Ovary (tissue), 9 donors: Measurements from ENCODE around the gene SH3RF3. TPM values are rescaled to one million over a fixed set of nuclear protein-coding genes. Genes with fewer than 3 reads are reported as not detected.

Experiments
- DNase-seq, 5 donors: peaks; one replicate each; pipeline ENCODE4 v3.0.0-alpha.2; 2019 to 2020
- H3K27ac ChIP-seq, 2 donors: fragments of 200-600 bp; one replicate each; pipeline versions ENCODE4 v1.5.1 to v1.8.0; 2019 to 2022
- H3K27me3 ChIP-seq: fragments of 200-600 bp; one replicate; pipeline ENCODE4 v1.8.0; 2022
- H3K36me3 ChIP-seq: fragments of 200-600 bp; sonication (generic); one replicate; pipeline ENCODE4 v1.5.1; 2019
- H3K4me1 ChIP-seq: one replicate; pipeline ENCODE4 v1.8.1; 2013; ENCODE audit warnings: mild to moderate bottlenecking, moderate library complexity; ENCODE audit not compliant: insufficient read depth
- H3K4me3 ChIP-seq: fragments of 200-600 bp; sonication (generic); one replicate; pipeline ENCODE4 v1.5.1; 2017
- H3K9me3 ChIP-seq, 2 donors: fragments of 200-600 bp in 1 of 2; sonication (generic) in 1 of 2; one replicate each; pipeline versions ENCODE4 v1.5.1 to v1.8.1; 2013 to 2019; ENCODE audit warnings: mild to moderate bottlenecking in 1 of 2, moderate library complexity in 1 of 2
- EP300 ChIP-seq: sonication (generic); formaldehyde crosslinking; IDR thresholded peaks from one replicate; pipeline ENCODE4 v1.6.1; 2017; ENCODE audit warnings: antibody characterized with exemption
- POLR2A ChIP-seq: fragments of 450-650 bp; IDR thresholded peaks from one replicate; pipeline ENCODE4 v1.6.1; 2017; ENCODE audit warnings: antibody characterized with exemption, mild to moderate bottlenecking, moderate library complexity
- WGBS, 3 donors: extraction: QIAGEN DNeasy Blood & Tissue Kit in 1 of 3; methylation state at CpG; one replicate each; pipeline versions ENCODE4 v1.1.5 to v1.1.7; 2013 to 2017; 5-methylcytosine and 5-hydroxymethylcytosine counted together
- intact Hi-C, 4 donors: fragments of 100-400 bp; cut with DNase I; formaldehyde crosslinking; loops; one replicate each; pipeline versions ENCODE4 v1.11.0 to v1.15.1; 2022 to 2023
- microRNA-seq, 3 donors: library from miRNA; unstranded; fragments of <30 nt; microRNA quantifications; one replicate each; pipeline versions ENCODE4 to v1.2.0, GENCODE V29; 2019 to 2020
- polyA plus RNA-seq, 2 donors: library from polyadenylated mRNA; stranded (reverse); fragments of 200-250 nt in 1 of 2; fragments of 350-450 nt in 1 of 2; fragmentation: Illumina TruSeq in 1 of 2; extraction: RNeasy Lipid Tissue Mini Kit (QIAGEN cat#74804) in 1 of 2; gene quantifications; one replicate each; pipeline ENCODE4 v1.2.3, GENCODE V29; 2013 to 2014
- small RNA-seq: library from RNA; depleted of rRNA; stranded (forward); fragments of <200 nt; gene quantifications from one replicate; pipeline ENCODE3, GENCODE V24; 2016
- total RNA-seq, 7 donors: library from RNA; depleted of rRNA in 2 of 7; stranded (reverse); fragments of >200 nt in 2 of 7; fragmentation: NEBNext Ultra II Directional in 3 of 7; extraction: Animal tissue kit (Norgen Biotek cat#: 25700) in 3 of 7; gene quantifications; one replicate each; pipeline versions ENCODE4 v1.1.0 to v1.2.4, GENCODE V29; 2016 to 2023
- TF ChIP-seq, protein P1 (sequence below), 3 donors: fragments of 450-650 bp in 2 of 3; fragments of 200-600 bp in 1 of 3; IDR thresholded peaks; one replicate each; pipeline versions ENCODE4 v1.5.1 to v1.8.0; 2016 to 2022; ENCODE audit warnings: antibody characterized with exemption in 3 of 3, mild to moderate bottlenecking in 1 of 3
- donor health status: DM: no; HTN: no; CAD: no; lungs with moderate emphysema.
- donor health status: DM: no; HTN: no; CAD: no.
- donor health status: Bipolar disorder and iron deficiency.
- donor health status: DM: yes; HTN: yes; CAD: no.
- donor health status: DM: no; HTN: no; CAD: no.
- donor health status: DM: yes; HTN: yes; CAD: no.

SH3RF3 gene
- total and polyA plus RNA-seq, 9 donors: 2.7 to 10.1 (median 4.5) TPM

DNA sequence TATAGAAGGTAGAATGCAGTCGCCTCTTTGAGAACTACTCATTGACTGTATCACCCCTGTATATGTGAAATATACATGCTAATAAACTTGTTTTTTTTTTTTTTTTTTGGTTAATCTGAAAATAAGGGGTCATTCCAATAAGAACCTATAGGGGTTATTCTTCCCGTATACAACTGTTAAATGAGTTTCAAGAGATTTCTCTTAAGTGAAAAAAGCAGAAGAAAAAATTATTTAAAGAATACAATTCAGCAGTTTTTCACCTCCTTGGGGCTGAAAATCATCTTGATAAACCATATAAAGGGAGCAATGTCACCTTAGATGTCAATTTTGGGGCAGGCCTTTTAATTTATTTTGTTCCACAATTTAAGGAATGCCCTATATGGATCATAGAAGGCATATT lies 418.3 kb downstream of the SH3RF3 start:
- TF ChIP-seq POLR2A: no peak
- TF ChIP-seq, protein P1, sequence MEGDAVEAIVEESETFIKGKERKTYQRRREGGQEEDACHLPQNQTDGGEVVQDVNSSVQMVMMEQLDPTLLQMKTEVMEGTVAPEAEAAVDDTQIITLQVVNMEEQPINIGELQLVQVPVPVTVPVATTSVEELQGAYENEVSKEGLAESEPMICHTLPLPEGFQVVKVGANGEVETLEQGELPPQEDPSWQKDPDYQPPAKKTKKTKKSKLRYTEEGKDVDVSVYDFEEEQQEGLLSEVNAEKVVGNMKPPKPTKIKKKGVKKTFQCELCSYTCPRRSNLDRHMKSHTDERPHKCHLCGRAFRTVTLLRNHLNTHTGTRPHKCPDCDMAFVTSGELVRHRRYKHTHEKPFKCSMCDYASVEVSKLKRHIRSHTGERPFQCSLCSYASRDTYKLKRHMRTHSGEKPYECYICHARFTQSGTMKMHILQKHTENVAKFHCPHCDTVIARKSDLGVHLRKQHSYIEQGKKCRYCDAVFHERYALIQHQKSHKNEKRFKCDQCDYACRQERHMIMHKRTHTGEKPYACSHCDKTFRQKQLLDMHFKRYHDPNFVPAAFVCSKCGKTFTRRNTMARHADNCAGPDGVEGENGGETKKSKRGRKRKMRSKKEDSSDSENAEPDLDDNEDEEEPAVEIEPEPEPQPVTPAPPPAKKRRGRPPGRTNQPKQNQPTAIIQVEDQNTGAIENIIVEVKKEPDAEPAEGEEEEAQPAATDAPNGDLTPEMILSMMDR (IDR thresholded peaks at IDR 0.05): no peak
- TF ChIP-seq EP300: no peak
- Histone ChIP-seq H3K36me3 (no peaks in the 10 kb centered on the region), H3K27me3 (no peaks in the 10 kb centered on the region), H3K4me1 (no peaks in the 10 kb centered on the region), H3K9me3 (no peaks in the 10 kb centered on the region), H3K4me3 (no peak overlapping the region), H3K27ac (no peak overlapping the region)
- no peak for DNase-seq
- WGBS, 3 donors: 89 to 91% (median 91%) methylated on average over 2 of the region's 2 CpGs
- intact Hi-C loops: loop anchor here (5.0 to 10.0 kb wide), 3 partner anchors 168 to 185 kb away; no protein-coding TSS in a partner anchor

GRCh38 chr2:109549016-109549590 lies 420.1 kb downstream of the SH3RF3 start:
- intact Hi-C loops: loop anchor here (5.0 to 10.0 kb wide), 3 partner anchors 166 to 183 kb away; no protein-coding TSS in a partner anchor
- DNase-seq: no peak
- WGBS, 3 donors: 87% methylated on average over 4 of the region's 4 CpGs

More at GRCh38 chr2:109549016-109549590, 420.1 kb downstream of the SH3RF3 start:
- H3K36me3 ChIP-seq: no peaks in the 10 kb centered on the region
- H3K9me3 ChIP-seq: no peaks in the 10 kb centered on the region
- H3K4me3 ChIP-seq: no peak overlapping the region
- TF ChIP-seq EP300: no peak
- TF ChIP-seq, protein P1 (IDR thresholded peaks at IDR 0.05): no peak
- no peak for TF ChIP-seq POLR2A
- H3K4me1 ChIP-seq: no peaks in the 10 kb centered on the region
- H3K27ac ChIP-seq: no peak overlapping the region
- H3K27me3 ChIP-seq: no peaks in the 10 kb centered on the region

Small RNA genes within 50 kb of the gene (microRNA-seq; reads per million reads assigned to microRNA genes)
- gene MIR4265 (0 reads per million in 3 donors), gene MIR4266 (0 reads per million in 3 donors)

Small RNA genes within 50 kb of the gene (small RNA-seq; reads per million reads assigned to genes)
- gene MIR4265: not detected
- not detected for gene MIR4266
- not detected for gene RF00017
- gene SNRPGP9: not detected

Other genes with a start within 250 kb of the SH3RF3 start
- gene EDAR, start 140.0 kb upstream of the SH3RF3 start, total RNA-seq: under 1 TPM in 2 of 7 donors, not detected in 5; 0.11 to 0.13 TPM
- under 1 TPM in 1 of 2 donors, not detected in 1; 0.11 TPM for gene EDAR, start 140.0 kb upstream of the SH3RF3 start, polyA plus RNA-seq